NB4 (cell line): Measurements from ENCODE around the gene BLVRA.

Source experiments
- DNase-seq: peaks from one replicate; pipeline ENCODE4 v3.0.0; 2010; ENCODE audit warnings: low read depth
- H3K4me3 ChIP-seq: one replicate; pipeline ENCODE4 v1.5.1; 2011; ENCODE audit warnings: mild to moderate bottlenecking, low read depth, low read length, moderate library complexity
- CTCF ChIP-seq: IDR thresholded peaks from one replicate; pipeline ENCODE4 v1.5.1; 2012; ENCODE audit warnings: low read depth, low read length
- MAX ChIP-seq: IDR thresholded peaks from 2 replicates; pipeline ENCODE4 v1.6.1; 2011; ENCODE audit warnings: low read depth, low read length
- MYC ChIP-seq: IDR thresholded peaks from 2 replicates; pipeline ENCODE4 v1.6.1; 2011; ENCODE audit warnings: low read depth, low read length
- POLR2A ChIP-seq: IDR thresholded peaks from 2 replicates; pipeline ENCODE4 v1.6.1; 2011; ENCODE audit warnings: mild to moderate bottlenecking; ENCODE audit not compliant: insufficient read length; ENCODE audit errors: extremely low read depth

The BLVRA gene

GRCh38 chr7:43754596-43754995 lies 3.9 kb upstream of the BLVRA start:
- TF ChIP-seq MYC = no peak
- TF ChIP-seq POLR2A = no peak
- TF ChIP-seq MAX = no peak
- no peak for TF ChIP-seq CTCF
- no peak for DNase-seq
- no peak overlapping the region for H3K4me3 ChIP-seq

GRCh38 chr7:43756368-43757072 lies 2.0 kb upstream of the BLVRA start:
- DNase-seq = peak; percentile 54
- no peak overlapping the region for H3K4me3 ChIP-seq
- TF ChIP-seq POLR2A (no peak), MAX (no peak), CTCF (no peak), MYC (no peak)

GRCh38 chr7:43757073-43757720 lies 1.3 kb upstream of the BLVRA start:
- TF ChIP-seq CTCF (no peak), MAX (no peak), POLR2A (no peak), MYC (no peak)
- H3K4me3 ChIP-seq = no peak overlapping the region
- no peak for DNase-seq

- TF ChIP-seq MYC = no peak
- DNase-seq = peak; percentile 64
- H3K4me3 ChIP-seq = peak overlapping the region; percentile 56
Observed at GRCh38 chr7:43758822-43759683, 573 bp downstream of the BLVRA start.

- DNase-seq = no peak
- no peak for TF ChIP-seq POLR2A
- no peak for TF ChIP-seq MYC
- no peak for TF ChIP-seq MAX
- TF ChIP-seq CTCF = no peak
- no peak overlapping the region for H3K4me3 ChIP-seq
Observed at GRCh38 chr7:43760861-43761260, 2.4 kb downstream of the BLVRA start.

- H3K4me3 ChIP-seq = no peak overlapping the region
- TF ChIP-seq MYC = no peak
- TF ChIP-seq POLR2A = no peak
- no peak for TF ChIP-seq MAX
- no peak for TF ChIP-seq CTCF
- no peak for DNase-seq
Observed at GRCh38 chr7:43761382-43761781, 2.9 kb downstream of the BLVRA start.
